ENCODE results near the gene SLC35F4.
"Not testable (repeated sequence)": the region's sequence is repeated elsewhere in the genome, so short reads cannot be mapped to it uniquely, and the experiment has no call there.

SLC35F4 gene

DNA sequence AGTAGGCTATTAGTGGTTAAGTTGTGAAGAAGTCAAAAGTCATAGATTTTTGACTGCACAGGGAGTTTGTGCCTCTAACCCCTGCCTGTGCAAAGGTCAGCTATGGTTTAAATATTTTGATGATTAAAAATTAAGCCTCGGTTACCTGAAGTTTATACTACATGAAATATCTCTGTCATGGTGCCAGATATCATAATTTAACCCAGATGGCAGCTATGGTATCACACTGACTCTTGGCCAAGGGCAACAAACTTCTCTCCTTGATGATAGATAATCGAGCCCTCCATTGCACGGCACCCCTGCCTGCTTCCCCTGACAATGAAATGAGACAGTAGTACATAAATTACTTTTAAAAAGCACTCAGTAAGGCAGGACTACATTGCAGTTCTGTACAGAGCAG, 80.8 kb downstream of the SLC35F4 start:
- no peak for DNase-seq

- DNase-seq: no peak
Measured at GRCh38 chr14:57771801-57772200, 94.1 kb downstream of the SLC35F4 start.

- DNase-seq: no peak
Measured at GRCh38 chr14:57769863-57770523, 95.9 kb downstream of the SLC35F4 start.

DNA sequence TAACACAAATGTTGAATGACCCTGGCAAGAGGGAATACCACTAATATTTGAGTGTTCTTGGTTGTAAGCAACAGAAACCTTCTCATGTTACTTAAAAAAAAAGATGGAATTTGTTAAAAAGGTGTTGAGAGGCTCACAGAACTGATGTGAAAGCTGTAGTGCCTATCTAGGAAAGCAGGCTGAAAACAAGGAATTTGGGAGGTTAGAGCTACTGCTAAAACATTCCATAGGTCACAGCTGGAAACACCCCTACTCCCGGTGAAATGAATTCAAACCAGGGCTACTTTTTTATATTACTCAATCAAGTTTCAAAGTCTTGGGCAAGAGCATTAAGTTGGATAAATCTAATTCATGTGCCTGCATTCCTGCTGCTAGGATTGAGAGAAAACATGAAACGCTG, 104.1 kb downstream of the SLC35F4 start:
- DNase-seq: no peak

- DNase-seq: no peak
Measured at GRCh38 chr14:57760896-57761295, 105.0 kb downstream of the SLC35F4 start.

DNA sequence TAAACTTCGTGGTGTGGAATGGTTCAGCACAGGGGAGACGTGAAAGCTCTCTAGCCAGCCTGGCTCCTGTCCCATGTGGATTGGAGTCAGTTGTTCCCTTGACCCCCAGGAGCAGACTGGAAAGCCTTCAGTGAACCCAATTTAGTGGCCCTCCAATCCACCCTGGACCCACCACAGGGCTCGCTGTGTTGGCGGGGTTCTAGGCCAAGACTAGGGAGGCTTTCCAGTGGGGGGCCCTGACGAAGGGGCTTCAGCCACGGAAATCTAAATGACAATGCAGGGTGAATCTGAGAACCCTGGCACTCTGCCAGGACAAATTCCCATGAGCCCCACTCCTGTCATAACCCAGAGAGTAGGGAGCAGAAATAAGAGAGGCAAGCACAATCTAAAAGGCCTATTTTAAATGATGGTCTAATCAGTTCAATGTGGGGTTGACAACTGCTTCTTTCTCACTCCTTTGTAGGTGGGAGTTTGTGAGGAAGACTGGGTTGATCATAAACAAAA, 110.8 kb downstream of the SLC35F4 start:
- no peak for DNase-seq

- DNase-seq: no peak
Measured at GRCh38 chr14:57754527-57754926, 111.4 kb downstream of the SLC35F4 start.

DNA sequence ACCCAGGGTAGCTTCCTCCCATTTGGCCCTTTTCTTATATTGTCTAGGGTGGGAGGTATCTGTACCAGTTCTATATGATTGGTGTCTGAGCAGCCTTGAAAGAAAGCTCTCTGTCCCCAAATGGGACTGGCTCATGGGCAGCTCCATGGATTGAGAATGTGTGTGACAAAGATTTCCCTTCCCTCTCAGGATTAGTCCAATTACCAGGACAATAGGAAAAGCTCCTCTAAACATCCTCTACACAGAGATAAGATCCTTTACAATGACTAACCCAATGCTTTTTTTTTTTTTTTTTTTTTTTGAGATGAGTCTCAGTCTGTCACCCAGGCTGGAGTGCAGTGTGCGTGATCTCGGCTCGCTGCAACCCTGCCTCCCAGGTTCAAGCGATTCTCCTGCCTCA, 112.1 kb downstream of the SLC35F4 start:
- no peak for DNase-seq

DNA sequence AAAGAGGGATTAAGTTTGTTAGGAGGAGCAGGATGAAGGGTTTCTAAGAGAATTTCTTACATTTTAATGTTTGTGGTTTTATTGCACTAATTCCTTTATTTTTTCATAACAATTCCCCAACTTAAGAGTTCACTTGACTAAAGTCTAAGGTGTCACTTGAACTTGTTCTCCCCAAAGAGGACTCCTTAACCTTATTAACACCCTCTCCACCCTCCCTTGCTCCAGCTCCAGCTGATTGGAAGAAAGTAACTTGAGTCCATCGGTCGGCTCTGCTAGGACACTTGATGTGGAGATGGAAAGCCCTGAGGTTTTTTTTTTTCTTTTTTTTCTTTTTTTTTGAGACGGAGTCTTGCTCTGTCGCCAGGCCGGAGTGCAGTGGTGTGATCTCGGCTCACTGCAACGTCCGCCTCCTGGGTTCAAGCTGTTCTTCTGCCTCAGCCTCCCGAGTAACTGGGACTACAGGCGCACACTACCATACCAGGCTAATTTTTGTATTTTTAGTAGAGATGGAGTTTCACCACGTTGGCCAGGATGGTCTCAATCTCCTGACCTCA, 113.7 kb downstream of the SLC35F4 start:
- not testable (repeated sequence) for DNase-seq

DNA sequence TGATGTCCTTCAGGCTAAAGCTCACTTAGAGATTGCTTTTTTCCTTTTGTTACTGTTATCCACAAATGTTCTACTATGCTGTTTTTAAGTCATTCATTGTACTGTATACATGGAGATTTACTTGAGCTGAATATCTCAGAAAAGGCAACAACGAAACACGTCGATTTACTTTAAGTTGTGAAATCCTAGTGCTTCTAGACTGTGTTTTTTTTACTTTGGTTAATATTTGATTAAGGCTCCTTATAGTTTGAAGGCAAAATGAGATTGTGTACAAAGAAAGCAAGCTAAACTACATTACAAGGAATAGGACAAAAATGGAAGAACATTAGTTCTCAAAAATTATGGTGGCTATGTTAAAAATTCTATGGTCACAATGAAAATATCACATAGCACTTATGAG, 114.5 kb downstream of the SLC35F4 start:
- no peak for DNase-seq

DNA sequence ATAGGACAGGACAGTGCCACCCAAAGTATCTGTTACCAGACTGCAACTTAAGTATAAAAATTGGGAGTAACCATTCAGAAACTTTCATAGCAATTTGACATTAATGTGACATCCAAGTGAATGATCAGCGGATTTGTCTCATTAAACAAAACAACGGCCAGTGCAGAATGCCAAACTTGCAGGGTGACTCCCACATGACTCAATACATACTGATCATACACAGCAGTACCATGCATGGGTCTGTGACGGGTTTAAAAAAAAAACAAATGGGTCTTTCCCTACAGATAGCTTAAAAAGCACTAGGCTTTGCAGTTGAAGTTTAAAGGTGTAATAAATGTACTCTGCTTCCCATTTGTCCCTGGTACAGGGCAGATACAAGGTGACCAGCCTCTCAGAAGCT, 116.6 kb downstream of the SLC35F4 start:
- DNase-seq: no peak

GRCh38 chr14:57748279-57748678, 117.6 kb downstream of the SLC35F4 start:
- no peak for DNase-seq

DNA sequence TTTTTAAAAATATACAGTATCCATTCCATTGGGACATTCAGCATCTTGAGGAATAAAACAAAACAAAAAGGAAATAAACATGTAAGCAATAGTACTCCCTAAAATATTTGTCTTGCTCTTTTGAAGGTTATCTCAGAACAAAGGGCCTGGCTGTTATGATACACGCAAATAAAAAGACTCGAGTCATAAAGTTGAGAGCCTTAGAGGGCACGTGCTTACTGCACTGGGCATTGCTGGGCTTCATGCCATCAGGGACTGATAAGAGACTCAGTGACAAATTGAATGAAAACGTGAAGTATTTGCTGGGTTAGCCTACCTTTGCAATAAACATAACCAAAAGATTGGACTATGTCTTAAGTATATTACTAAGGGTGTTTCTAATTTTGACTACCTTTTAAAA, 118.9 kb downstream of the SLC35F4 start:
- no peak for DNase-seq

DNA sequence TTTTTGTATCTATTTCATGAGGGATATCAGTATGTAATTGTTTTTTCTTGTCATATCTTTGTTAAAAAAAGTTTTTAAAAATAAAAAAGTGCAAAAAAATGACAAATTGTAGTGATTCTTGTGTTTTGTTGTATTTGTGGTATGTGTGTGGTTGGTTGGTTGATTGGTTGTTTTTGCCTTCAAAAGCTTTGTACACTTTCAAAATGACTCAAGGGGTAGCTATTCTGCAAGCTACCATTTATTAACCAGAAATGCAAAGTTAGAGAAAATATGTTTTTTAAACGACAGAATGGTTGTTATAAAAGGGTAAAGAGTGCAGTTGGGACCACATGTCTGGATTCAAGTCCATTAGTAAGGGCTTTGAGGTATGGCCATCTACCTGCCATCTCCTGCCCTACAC, 119.3 kb downstream of the SLC35F4 start:
- no peak for DNase-seq

- no peak for DNase-seq
Measured at GRCh38 chr14:57739516-57739915, 126.4 kb downstream of the SLC35F4 start.

- no peak for DNase-seq
Measured at GRCh38 chr14:57737598-57737997, 128.3 kb downstream of the SLC35F4 start.

- no peak for DNase-seq
Measured at GRCh38 chr14:57736391-57736790, 129.5 kb downstream of the SLC35F4 start.

GRCh38 chr14:57735276-57735675, 130.6 kb downstream of the SLC35F4 start:
- no peak for DNase-seq

GRCh38 chr14:57732463-57733285, 133.2 kb downstream of the SLC35F4 start:
- no peak for DNase-seq

DNA sequence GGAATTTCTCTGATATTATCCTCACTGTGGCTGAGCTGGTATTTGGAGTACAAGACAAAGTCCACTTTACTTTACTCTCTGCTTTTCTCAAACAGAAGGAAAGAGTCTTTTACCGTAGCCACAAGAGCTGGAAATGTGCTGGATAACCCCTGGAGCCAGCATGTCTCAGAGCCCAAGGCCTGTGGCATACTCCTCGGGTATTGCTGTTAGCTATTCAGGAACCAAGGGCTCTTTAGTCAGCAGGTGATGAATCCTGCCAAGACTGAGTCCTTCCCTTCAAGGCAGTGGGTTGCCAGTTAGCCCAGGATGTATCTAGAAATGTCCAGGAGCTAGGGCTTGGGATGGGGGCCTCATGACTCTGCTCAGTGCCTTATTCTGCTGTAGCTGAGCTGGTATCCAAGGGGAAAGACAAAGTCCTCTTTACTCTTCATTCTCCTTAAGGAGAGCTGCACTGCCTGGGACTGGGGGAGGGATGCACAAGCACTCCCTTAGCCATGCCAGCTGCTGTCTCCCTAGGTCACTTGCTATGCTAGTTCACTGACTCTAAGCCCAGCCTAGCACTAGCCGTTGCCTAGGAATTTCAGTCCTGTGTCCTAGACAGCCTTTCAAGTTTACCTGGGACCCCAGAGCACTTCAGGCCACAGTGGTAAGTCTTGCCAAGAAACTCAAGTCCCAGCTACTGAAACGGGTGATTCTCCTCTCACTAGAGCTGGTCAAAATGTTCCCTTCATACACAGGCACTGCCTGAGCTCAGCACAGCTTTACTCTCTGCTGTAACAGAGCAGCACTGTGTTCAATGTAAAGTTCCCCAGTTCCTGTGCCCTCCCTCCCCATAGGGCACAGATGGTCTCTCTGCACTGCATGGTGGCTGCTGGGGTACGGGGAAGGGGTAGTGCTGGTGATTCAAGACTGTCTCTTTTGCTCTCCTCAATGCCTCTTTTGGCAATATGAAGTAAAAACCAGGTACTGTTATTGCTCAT, 136.4 kb downstream of the SLC35F4 start:
- no peak for DNase-seq

DNA sequence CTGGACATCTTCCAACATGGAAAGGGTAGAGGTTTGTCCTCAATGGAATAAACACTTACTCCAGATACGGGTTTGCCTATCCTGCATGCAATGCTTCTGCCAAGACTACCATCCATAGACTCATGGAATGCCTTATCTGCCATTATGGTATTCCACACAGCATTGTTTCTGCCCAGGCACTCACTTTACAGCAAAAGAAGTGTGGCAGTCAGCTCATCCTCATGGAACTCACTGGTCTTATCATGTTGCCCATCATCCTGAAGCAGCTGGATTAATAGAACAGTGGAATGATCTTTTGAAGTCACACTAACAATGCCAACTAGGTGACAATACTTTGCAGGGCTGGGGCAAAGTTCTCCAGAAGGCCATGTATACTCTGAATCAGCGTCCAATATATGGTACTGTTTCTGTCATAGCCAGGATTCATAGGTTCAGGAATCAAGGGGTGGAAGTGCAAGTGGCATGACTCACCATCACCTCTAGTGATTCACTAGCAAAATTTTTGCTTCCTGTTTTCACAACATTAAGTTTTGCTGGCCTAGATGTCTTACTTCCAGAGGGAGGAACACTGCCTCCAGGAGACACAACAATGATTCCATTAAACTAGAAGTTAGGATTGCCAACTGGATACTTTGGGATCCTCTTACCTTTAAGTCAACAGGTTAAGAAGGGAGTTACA, 140.4 kb downstream of the SLC35F4 start:
- DNase-seq: no peak

DNA sequence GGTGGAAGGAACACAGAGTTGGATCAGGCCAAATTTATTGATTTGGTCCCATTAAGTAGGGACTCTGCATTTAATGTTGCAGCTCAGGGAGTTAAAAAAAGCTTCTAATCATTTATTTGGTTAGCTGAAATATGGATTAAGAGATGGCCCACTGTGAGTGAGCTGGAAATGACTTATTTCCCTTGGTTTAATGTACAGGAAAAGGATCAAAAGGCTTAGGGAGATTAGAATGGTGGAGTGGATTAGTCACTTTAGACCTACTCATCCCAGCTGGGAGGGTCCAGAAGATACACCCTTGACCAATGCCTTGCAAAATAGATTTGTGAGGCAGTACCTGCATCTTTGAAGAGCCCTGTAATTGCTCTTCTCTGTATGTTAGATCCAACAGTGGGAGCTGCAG, 143.8 kb downstream of the SLC35F4 start:
- DNase-seq: not testable (repeated sequence)
